Stomach (tissue), 4 donors: Measurements from ENCODE around the gene ACACA.

ENCODE experiments used
- CTCF ChIP-seq, 7 experiments: fragments of 450-650 bp in 4 of 7; fragments of 200-600 bp in 3 of 7; sonication (generic) in 3 of 7; IDR thresholded peaks; one replicate each; pipeline ENCODE4 v1.5.1; 2016 to 2019; ENCODE audit warnings: antibody characterized with exemption in 7 of 7, control low read depth in 2 of 7, mild to moderate bottlenecking in 1 of 7
- EP300 ChIP-seq: sonication (generic); formaldehyde crosslinking; IDR thresholded peaks from one replicate; pipeline ENCODE4 v1.6.1; 2017; ENCODE audit warnings: antibody characterized with exemption
- POLR2A ChIP-seq, 4 donors: fragments of 450-650 bp; IDR thresholded peaks; one replicate each; pipeline ENCODE4 v1.6.1; 2016; ENCODE audit warnings: antibody characterized with exemption in 4 of 4, control low read depth in 2 of 4, mild to moderate bottlenecking in 1 of 4, moderate library complexity in 1 of 4
- POLR2AphosphoS5 ChIP-seq, 3 donors: sonication (generic); formaldehyde crosslinking; IDR thresholded peaks; one replicate each; pipeline ENCODE4 v1.6.1; 2016; ENCODE audit warnings: antibody characterized with exemption in 3 of 3

- TF ChIP-seq CTCF (IDR thresholded peaks at IDR 0.05) (no peak), POLR2A (IDR thresholded peaks at IDR 0.05) (no peak), EP300 (no peak), POLR2AphosphoS5 (IDR thresholded peaks at IDR 0.05) (no peak)
Observed at GRCh38 chr17:37054894-37055293, 351.7 kb downstream of the ACACA start.
